ENCODE measurements around the gene UBE2O.
A peak's percentile ranks its signal among the peaks of the same experiment; 100 is the strongest.

Gene UBE2O

DNA sequence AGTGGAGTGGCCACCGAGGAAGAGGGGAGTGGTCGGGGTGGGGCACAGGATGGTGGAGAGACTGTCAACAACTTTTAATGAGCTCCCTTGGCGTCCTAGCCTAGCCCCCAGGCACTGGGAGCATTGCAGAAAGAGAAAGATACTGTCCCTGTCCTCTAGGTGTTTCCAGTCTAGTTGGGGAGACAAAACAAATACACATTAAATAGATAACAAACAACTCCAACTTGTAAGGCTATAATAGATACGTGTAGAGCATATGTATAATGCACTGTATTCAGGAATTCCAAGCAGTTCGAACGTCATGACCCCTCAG lies 435 bp upstream of the UBE2O start:
- peak overlapping the region in 5 of 11 experiments; percentile 21 to 99 (median 38); a peak in 7 of 22 replicates for H3K4me2 ChIP-seq
- TF ChIP-seq Cebpa-rat (IDR thresholded peaks at IDR 0.05) = no peak
- no peaks in the 10 kb centered on the region; a peak in 1 of 22 replicates for H3K36me3 ChIP-seq
- peaks cover 38 to 45% (median 41%) of the 10 kb centered on the region in 11 experiments for H4K20me1 ChIP-seq
- H3K9me3 ChIP-seq (replicated peaks in 1 of 11) = no peaks in the 10 kb centered on the region
- H3K4me3 ChIP-seq = peak overlapping the region in 9 of 10 experiments; percentile 91 to 99 (median 94); a peak in 17 of 20 replicates
- H3K27me3 ChIP-seq = no peaks in the 10 kb centered on the region
- peak overlapping the region in 2 of 11 experiments; percentile 4 to 82; a peak in 2 of 22 replicates for H3K27ac ChIP-seq
- H3K9ac ChIP-seq = no peak overlapping the region; a peak in 1 of 22 replicates
- H3K4me1 ChIP-seq = peaks cover 26 to 37% (median 32%) of the 10 kb centered on the region in 10 experiments

DNA sequence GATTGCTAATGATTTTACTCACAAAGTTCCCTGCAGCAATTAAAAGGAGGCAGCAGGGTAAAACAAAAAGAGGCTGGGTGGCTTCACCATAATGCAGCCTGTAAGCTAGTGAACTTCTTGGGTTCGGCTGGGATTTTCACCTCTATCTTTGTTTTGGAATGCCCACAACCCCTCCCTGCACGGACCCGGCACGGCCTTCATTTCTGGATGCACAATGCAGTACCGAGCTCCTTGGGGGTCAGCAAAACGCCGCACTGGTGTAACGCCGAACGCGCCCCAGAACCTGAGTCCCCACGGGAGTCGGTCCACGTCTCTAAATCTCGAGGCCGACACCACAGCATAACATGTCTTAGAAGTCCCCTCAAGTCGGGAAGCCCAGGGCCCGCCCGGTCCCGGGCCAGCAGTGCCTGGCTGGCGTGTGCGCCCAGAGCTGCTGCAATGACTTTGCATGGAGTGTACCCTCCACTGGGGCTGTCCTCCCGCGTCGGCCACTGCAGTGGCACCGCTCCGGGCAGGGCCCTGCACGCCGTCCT lies 759 bp downstream of the UBE2O start:
- no peaks in the 10 kb centered on the region; a peak in 1 of 22 replicates for H3K36me3 ChIP-seq
- H3K27me3 ChIP-seq = no peaks in the 10 kb centered on the region
- H3K4me1 ChIP-seq = peaks cover 38 to 48% (median 43%) of the 10 kb centered on the region in 10 experiments
- peak overlapping the region in 10 of 11 experiments; percentile 72 to 91 (median 84); a peak in 20 of 22 replicates for H3K27ac ChIP-seq
- H3K4me2 ChIP-seq = peak overlapping the region; percentile 89 to 99 (median 93)
- peak overlapping the region; percentile 84 to 95 (median 90) for H3K9ac ChIP-seq
- no peak for TF ChIP-seq Cebpa-rat (IDR thresholded peaks at IDR 0.05)
- H4K20me1 ChIP-seq = peaks cover 50 to 57% (median 53%) of the 10 kb centered on the region in 11 experiments
- H3K4me3 ChIP-seq = peak overlapping the region; percentile 91 to 99 (median 94)
- no peaks in the 10 kb centered on the region for H3K9me3 ChIP-seq (replicated peaks in 1 of 11)

DNA sequence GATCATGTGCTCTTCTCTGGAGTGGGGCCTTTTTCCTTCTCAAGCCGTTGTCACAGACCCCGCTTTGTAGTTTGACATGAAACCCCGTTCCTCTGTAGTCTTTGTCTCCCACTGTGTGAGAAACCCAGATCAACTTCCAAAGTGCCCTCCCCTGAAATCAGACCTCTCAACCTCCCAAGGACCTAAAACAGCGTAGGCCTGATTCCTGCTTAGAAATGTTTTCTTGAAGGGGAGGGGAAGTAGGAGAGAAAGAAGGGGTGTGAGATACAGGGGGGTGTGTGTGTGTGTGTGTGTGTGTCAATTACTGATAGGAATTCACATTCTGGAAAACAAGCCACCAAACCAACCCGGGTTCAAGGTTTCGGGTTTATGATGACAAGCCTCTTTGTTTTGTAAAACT lies 1.4 kb downstream of the UBE2O start:
- H4K20me1 ChIP-seq = peaks cover 57 to 64% (median 59%) of the 10 kb centered on the region in 11 experiments
- H3K27ac ChIP-seq = peak overlapping the region in 7 of 11 experiments; percentile 1 to 91 (median 84); a peak in 6 of 22 replicates
- no peaks in the 10 kb centered on the region; a peak in 1 of 22 replicates for H3K36me3 ChIP-seq
- H3K4me1 ChIP-seq = peaks cover 45 to 55% (median 50%) of the 10 kb centered on the region in 10 experiments
- no peak for TF ChIP-seq Cebpa-rat (IDR thresholded peaks at IDR 0.05)
- H3K4me3 ChIP-seq = peak overlapping the region; percentile 91 to 99 (median 94)
- H3K9me3 ChIP-seq (replicated peaks in 1 of 11) = no peaks in the 10 kb centered on the region
- H3K27me3 ChIP-seq = no peaks in the 10 kb centered on the region
- peak overlapping the region; percentile 84 to 95 (median 90) for H3K9ac ChIP-seq
- H3K4me2 ChIP-seq = peak overlapping the region; percentile 89 to 99 (median 93)

DNA sequence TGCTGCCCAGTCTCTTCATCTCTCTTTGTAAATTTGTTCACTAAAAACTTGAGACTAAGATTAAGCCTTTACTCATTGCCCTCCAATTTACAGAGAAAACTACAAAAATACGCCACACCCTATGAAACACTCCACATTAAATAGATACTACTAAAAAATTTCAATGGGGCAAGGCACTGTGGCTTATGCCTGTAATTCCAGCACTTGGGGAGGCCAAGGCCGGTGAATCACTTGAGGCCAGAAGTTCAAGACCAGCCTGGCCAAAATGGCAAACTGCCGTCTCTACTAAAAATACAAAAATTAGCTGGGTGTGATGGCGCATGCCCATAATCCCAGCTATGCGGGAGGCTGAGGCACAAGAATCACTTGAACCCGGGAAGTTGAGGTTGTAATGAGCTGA lies 3.8 kb downstream of the UBE2O start:
- Histone ChIP-seq H4K20me1 (peaks cover 81 to 87% (median 83%) of the 10 kb centered on the region in 11 experiments), H3K4me2 (peak overlapping the region in 10 of 11 experiments; percentile 50 to 79 (median 64); a peak in 19 of 22 replicates), H3K4me3 (no peak overlapping the region), H3K27me3 (no peaks in the 10 kb centered on the region), H3K9ac (peak overlapping the region in 1 of 11 experiments; percentile 18; a peak in 1 of 22 replicates), H3K4me1 (peaks cover 68 to 79% (median 73%) of the 10 kb centered on the region in 10 experiments), H3K27ac (no peak overlapping the region), H3K9me3 (replicated peaks in 1 of 11) (no peaks in the 10 kb centered on the region), H3K36me3 (peaks cover 0 to 1% (median 0%) of the 10 kb centered on the region in 11 experiments; a peak in 2 of 22 replicates)
- TF ChIP-seq Cebpa-rat (IDR thresholded peaks at IDR 0.05) = no peak

DNA sequence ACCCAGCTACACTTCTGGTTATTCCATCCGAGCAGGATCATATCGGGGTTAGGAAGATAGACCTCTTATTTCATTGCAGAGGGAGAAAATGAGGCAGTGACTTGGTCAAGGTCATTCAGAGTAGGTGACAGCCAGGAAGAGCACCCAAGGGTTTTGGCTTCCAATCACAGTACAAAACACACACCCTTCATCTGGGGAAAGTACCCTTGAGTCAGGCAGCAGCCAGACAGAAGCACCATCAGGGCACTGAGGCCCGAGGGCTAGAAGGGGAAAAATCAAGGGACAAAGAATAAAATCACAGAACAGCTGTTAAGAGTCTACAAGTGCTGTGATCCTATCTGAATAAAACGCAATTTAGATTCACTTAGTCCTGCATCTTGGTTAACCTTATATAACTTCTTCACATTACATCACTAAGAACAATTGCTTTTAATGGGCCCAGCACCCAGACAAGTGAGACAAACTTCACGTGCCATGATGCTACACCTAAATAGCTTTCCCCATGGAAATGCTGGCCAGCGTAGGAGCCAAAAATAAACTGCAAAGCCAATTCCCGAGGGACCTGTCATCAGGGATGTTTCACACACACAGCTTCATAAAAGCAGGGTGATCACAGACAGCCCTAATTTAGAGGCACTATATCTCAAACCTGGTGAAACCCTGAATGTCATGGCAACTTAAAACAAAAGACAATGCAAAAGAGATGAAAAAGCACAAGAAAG lies 4.9 kb downstream of the UBE2O start:
- Histone ChIP-seq H3K4me2 (peak overlapping the region; percentile 39 to 79 (median 63)), H3K36me3 (peaks cover 0 to 6% (median 0%) of the 10 kb centered on the region in 11 experiments; a peak in 2 of 22 replicates), H3K27me3 (no peaks in the 10 kb centered on the region), H3K9ac (peak overlapping the region in 2 of 11 experiments; percentile 18 to 26; a peak in 2 of 22 replicates), H4K20me1 (peaks cover 88 to 98% (median 93%) of the 10 kb centered on the region in 11 experiments), H3K4me3 (no peak overlapping the region), H3K4me1 (peaks cover 78 to 87% (median 83%) of the 10 kb centered on the region in 10 experiments), H3K27ac (no peak overlapping the region), H3K9me3 (replicated peaks in 1 of 11) (no peaks in the 10 kb centered on the region)
- TF ChIP-seq Cebpa-rat (IDR thresholded peaks at IDR 0.05) = no peak

DNA sequence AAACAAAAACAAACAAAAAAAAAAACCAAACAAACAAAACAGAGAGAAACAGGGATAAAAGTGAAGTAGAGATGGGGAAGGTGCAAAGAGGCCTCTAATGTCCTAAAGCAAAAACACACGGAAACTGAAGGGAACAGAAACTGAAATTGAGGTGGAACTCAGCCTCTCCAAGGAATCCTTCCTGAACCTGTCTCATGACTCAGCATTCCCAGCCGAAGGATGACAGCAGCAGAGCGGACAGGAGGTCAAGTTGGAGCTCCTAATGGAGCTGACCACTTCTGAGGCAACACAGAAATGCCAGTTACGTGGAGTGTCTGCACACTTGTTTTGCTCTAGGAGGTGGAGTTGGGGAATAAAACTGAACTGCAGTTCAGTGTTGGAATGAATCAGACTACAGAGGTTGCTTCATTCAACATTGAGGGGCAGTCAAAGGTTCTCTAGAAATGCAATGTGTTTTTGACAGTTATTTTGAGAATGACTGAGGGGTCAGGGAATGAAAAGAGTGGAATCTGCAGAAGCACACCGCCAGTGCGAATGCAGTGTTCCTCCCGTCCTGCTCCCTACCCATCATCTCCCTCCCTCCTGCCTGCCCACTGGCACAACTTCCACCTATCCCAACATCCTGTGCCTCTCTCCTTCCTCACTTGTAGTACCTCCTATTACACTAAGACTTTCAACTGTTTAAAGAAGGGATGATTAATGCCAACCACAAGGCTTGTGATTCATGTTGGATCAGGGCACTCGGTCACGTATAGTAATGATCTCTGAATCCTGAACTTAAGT lies 6.3 kb downstream of the UBE2O start:
- Histone ChIP-seq H3K9ac (no peak overlapping the region), H3K27ac (peak overlapping the region in 4 of 11 experiments; percentile 4 to 37 (median 16); a peak in 6 of 22 replicates), H3K27me3 (no peaks in the 10 kb centered on the region), H3K4me1 (peaks cover 85 to 97% (median 92%) of the 10 kb centered on the region in 10 experiments), H3K4me2 (peak overlapping the region; percentile 14 to 67 (median 56)), H3K9me3 (replicated peaks in 1 of 11) (no peaks in the 10 kb centered on the region), H4K20me1 (peaks cover 92 to 100% (median 98%) of the 10 kb centered on the region in 11 experiments), H3K4me3 (no peak overlapping the region), H3K36me3 (peaks cover 0 to 15% (median 0%) of the 10 kb centered on the region in 11 experiments; a peak in 4 of 22 replicates)
- TF ChIP-seq Cebpa-rat (IDR thresholded peaks at IDR 0.05) = no peak

DNA sequence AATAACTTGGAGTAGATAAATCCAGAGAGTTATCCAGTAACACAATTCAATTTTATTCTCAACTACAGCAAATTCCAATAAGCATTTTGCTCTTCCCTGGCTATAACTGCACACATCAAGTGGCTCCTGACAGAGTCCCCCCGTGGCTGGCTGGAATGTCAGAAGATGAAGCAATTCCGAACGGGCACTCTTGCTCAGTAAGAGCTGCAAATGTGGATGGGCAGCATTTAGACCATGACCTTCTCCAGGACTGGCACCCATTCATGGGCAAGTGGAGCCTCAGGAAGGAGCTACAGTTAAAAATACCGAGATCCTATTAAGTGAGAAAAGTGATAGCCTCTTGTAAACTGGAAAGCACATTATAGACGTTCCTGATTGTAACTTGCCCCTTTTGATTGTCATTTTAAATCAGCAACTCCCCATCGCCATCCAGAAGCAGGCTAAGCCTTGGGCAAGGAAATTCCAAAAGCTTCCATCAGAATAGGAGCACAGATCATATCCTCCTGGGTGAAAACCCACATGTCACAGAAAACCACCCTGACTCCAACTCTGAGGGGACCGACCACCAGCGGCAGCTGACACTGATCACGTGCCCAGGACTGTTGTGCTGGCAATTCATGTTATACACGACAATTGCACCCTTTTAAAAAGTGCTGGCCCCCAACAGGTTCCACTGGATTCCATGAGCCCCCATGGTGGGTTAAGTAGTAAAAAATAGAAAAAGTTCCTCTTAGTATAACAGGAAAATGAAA lies 7.1 kb downstream of the UBE2O start:
- Histone ChIP-seq H3K9ac (no peak overlapping the region), H4K20me1 (peaks cover 91 to 100% (median 98%) of the 10 kb centered on the region in 11 experiments), H3K4me2 (peak overlapping the region in 10 of 11 experiments; percentile 2 to 67 (median 54); a peak in 14 of 22 replicates), H3K4me1 (peaks cover 77 to 94% (median 88%) of the 10 kb centered on the region in 10 experiments), H3K4me3 (no peak overlapping the region), H3K36me3 (peaks cover 0 to 17% (median 0%) of the 10 kb centered on the region in 11 experiments; a peak in 4 of 22 replicates), H3K9me3 (replicated peaks in 1 of 11) (no peaks in the 10 kb centered on the region), H3K27ac (no peak overlapping the region; a peak in 1 of 22 replicates), H3K27me3 (no peaks in the 10 kb centered on the region)
- no peak for TF ChIP-seq Cebpa-rat (IDR thresholded peaks at IDR 0.05)

All from BLaER1 treated with 17β-estradiol and CSF1 and Interleukin-3, amounts not matched to agents 10 nM and 100 nM (cell line).